HG02642 (cell line): ENCODE data around the gene TRIO.
A peak's percentile ranks its signal among the peaks of the same experiment; 100 is the strongest.

Source experiments
- ATAC-seq: cut with Tn5 transposase; IDR thresholded peaks from one replicate; pipeline ENCODE4 v1.9.1; 2021; ENCODE audit warnings: mild to moderate bottlenecking; ENCODE audit not compliant: unreplicated experiment, poor library complexity

The TRIO gene

GRCh38 chr5:14164164-14165163, 21.3 kb downstream of the TRIO start:
- ATAC-seq: no peak

GRCh38 chr5:14165375-14166106, 22.4 kb downstream of the TRIO start:
- ATAC-seq: no peak

GRCh38 chr5:14166437-14166836, 23.3 kb downstream of the TRIO start:
- no peak for ATAC-seq

- ATAC-seq: no peak
Observed at GRCh38 chr5:14167211-14167845, 24.2 kb downstream of the TRIO start.

- ATAC-seq: no peak
Observed at GRCh38 chr5:14168144-14168792, 25.1 kb downstream of the TRIO start.

- no peak for ATAC-seq
Observed at GRCh38 chr5:14168793-14169262, 25.7 kb downstream of the TRIO start.

- no peak for ATAC-seq
Observed at GRCh38 chr5:14171046-14171445, 27.9 kb downstream of the TRIO start.

GRCh38 chr5:14171621-14172020, 28.5 kb downstream of the TRIO start:
- ATAC-seq: no peak

- ATAC-seq: peak; percentile 60
Observed at GRCh38 chr5:14172149-14172795, 29.1 kb downstream of the TRIO start.

GRCh38 chr5:14173377-14174229, 30.5 kb downstream of the TRIO start:
- ATAC-seq: peak; percentile 19

- peak; percentile 46 for ATAC-seq
Observed at GRCh38 chr5:14174230-14174636, 31.1 kb downstream of the TRIO start.

- ATAC-seq: no peak
Observed at GRCh38 chr5:14175381-14175780, 32.2 kb downstream of the TRIO start.

GRCh38 chr5:14176888-14177287, 33.7 kb downstream of the TRIO start:
- no peak for ATAC-seq

- no peak for ATAC-seq
Observed at GRCh38 chr5:14177634-14178033, 34.5 kb downstream of the TRIO start.

GRCh38 chr5:14178091-14178490, 34.9 kb downstream of the TRIO start:
- no peak for ATAC-seq

GRCh38 chr5:14178671-14179211, 35.6 kb downstream of the TRIO start:
- no peak for ATAC-seq

- ATAC-seq: no peak
Observed at GRCh38 chr5:14179446-14179845, 36.3 kb downstream of the TRIO start.

- no peak for ATAC-seq
Observed at GRCh38 chr5:14180437-14180836, 37.3 kb downstream of the TRIO start.
